ENCODE measurements around the gene CTBP2.
A peak's percentile ranks its signal among the peaks of the same experiment; 100 is the strongest.

DNA sequence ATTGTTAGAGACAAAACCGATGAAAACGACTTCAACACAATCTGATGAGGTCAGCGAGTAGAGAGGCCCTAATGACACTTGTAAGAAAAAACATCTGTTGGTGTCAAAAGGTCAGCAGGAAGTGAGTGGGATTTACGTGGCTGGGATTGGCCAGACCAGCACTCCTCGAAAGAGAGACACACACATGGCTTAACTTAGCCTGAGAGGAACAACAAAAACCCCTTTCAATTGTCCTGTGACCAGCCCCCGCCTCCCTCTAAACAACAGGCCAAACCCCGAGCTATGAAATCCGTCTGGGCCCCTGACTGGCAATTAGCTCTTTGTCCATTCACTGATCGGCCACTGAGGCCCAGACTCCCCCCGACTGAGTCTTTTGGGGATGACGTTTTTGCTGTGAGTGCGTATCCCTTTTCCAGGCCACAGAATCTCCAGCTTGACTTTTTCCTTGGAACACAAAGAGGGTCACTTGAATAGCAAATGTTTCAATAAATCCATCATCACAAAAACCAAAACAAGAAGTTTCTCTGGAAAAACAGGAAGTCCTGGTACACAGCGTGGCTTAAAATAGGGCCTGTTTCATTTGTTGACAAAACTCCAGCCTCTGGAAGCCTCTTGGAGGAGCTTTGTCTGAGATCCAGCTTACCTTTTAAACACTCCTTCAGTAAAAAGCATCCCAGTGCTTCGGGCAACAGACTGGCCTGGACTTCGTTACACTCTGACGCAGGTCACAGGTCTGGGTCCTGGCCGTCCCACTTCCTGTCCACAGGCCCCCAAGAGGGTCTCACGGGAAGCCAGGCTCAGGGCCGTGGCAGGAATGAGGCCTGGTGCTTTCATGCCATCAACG is 103.0 kb downstream of the CTBP2 start:
- TF ChIP-seq ADNP (CRISPR knock-in tag; IDR thresholded peaks at IDR 0.05) = no peak
- TF ChIP-seq HDAC2 (CRISPR knock-in tag; IDR thresholded peaks at IDR 0.05) = no peak
- no peak for TF ChIP-seq SRF (IDR thresholded peaks at IDR 0.05; ENCODE audit: low read depth, low read length)
- no peak for TF ChIP-seq FOSL1 (CRISPR knock-in tag; IDR thresholded peaks at IDR 0.05; ENCODE audit: borderline replicate concordance)
- TF ChIP-seq, protein P1, sequence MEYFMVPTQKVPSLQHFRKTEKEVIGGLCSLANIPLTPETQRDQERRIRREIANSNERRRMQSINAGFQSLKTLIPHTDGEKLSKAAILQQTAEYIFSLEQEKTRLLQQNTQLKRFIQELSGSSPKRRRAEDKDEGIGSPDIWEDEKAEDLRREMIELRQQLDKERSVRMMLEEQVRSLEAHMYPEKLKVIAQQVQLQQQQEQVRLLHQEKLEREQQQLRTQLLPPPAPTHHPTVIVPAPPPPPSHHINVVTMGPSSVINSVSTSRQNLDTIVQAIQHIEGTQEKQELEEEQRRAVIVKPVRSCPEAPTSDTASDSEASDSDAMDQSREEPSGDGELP (IDR thresholded peaks at IDR 0.05; ENCODE audit: borderline replicate concordance, low read depth) = no peak
- TF ChIP-seq, protein P2, sequence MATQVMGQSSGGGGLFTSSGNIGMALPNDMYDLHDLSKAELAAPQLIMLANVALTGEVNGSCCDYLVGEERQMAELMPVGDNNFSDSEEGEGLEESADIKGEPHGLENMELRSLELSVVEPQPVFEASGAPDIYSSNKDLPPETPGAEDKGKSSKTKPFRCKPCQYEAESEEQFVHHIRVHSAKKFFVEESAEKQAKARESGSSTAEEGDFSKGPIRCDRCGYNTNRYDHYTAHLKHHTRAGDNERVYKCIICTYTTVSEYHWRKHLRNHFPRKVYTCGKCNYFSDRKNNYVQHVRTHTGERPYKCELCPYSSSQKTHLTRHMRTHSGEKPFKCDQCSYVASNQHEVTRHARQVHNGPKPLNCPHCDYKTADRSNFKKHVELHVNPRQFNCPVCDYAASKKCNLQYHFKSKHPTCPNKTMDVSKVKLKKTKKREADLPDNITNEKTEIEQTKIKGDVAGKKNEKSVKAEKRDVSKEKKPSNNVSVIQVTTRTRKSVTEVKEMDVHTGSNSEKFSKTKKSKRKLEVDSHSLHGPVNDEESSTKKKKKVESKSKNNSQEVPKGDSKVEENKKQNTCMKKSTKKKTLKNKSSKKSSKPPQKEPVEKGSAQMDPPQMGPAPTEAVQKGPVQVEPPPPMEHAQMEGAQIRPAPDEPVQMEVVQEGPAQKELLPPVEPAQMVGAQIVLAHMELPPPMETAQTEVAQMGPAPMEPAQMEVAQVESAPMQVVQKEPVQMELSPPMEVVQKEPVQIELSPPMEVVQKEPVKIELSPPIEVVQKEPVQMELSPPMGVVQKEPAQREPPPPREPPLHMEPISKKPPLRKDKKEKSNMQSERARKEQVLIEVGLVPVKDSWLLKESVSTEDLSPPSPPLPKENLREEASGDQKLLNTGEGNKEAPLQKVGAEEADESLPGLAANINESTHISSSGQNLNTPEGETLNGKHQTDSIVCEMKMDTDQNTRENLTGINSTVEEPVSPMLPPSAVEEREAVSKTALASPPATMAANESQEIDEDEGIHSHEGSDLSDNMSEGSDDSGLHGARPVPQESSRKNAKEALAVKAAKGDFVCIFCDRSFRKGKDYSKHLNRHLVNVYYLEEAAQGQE (IDR thresholded peaks at IDR 0.05; ENCODE audit: borderline replicate concordance in 1 of 2, low read depth in 1 of 2, low read length in 2 of 2) = no peak
- TF ChIP-seq, protein P3, sequence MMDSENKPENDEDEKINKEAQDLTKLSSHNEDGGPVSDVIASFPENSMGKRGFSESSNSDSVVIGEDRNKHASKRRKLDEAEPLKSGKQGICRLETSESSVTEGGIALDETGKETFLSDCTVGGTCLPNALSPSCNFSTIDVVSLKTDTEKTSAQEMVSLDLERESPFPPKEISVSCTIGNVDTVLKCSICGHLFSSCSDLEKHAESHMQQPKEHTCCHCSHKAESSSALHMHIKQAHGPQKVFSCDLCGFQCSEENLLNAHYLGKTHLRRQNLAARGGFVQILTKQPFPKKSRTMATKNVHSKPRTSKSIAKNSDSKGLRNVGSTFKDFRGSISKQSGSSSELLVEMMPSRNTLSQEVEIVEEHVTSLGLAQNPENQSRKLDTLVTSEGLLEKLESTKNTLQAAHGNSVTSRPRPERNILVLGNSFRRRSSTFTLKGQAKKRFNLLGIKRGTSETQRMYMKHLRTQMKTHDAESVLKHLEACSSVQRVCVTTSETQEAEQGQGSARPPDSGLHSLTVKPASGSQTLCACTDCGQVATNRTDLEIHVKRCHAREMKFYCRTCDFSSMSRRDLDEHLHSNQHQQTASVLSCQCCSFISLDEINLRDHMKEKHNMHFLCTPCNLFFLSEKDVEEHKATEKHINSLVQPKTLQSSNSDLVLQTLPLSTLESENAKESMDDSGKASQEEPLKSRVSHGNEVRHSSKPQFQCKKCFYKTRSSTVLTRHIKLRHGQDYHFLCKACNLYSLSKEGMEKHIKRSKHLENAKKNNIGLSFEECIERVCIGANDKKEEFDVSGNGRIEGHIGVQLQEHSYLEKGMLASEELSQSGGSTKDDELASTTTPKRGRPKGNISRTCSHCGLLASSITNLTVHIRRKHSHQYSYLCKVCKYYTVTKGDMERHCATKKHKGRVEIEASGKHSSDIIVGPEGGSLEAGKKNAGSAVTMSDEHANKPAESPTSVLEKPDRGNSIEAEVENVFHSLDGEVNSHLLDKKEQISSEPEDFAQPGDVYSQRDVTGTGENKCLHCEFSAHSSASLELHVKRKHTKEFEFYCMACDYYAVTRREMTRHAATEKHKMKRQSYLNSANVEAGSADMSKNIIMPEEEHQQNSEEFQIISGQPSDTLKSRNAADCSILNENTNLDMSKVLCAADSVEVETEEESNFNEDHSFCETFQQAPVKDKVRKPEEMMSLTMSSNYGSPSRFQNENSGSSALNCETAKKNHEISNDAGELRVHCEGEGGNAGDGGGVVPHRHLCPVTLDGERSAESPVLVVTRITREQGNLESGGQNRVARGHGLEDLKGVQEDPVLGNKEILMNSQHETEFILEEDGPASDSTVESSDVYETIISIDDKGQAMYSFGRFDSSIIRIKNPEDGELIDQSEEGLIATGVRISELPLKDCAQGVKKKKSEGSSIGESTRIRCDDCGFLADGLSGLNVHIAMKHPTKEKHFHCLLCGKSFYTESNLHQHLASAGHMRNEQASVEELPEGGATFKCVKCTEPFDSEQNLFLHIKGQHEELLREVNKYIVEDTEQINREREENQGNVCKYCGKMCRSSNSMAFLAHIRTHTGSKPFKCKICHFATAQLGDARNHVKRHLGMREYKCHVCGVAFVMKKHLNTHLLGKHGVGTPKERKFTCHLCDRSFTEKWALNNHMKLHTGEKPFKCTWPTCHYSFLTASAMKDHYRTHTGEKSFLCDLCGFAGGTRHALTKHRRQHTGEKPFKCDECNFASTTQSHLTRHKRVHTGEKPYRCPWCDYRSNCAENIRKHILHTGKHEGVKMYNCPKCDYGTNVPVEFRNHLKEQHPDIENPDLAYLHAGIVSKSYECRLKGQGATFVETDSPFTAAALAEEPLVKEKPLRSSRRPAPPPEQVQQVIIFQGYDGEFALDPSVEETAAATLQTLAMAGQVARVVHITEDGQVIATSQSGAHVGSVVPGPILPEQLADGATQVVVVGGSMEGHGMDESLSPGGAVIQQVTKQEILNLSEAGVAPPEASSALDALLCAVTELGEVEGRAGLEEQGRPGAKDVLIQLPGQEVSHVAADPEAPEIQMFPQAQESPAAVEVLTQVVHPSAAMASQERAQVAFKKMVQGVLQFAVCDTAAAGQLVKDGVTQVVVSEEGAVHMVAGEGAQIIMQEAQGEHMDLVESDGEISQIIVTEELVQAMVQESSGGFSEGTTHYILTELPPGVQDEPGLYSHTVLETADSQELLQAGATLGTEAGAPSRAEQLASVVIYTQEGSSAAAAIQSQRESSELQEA (CRISPR knock-in tag; IDR thresholded peaks at IDR 0.05; ENCODE audit: not compliant biosample characterization) = no peak
- TF ChIP-seq EP300 (IDR thresholded peaks at IDR 0.05; ENCODE audit: low read depth in 2 of 2, low read length in 2 of 2) = no peak
- no peak for TF ChIP-seq EP300 (CRISPR knock-in tag; IDR thresholded peaks at IDR 0.05; ENCODE audit: borderline replicate concordance)
- no peak for TF ChIP-seq SOX6 (IDR thresholded peaks at IDR 0.05)
- no peak for TF ChIP-seq SOX6 (CRISPR knock-in tag; IDR thresholded peaks at IDR 0.05)
- TF ChIP-seq THYN1 (CRISPR knock-in tag; IDR thresholded peaks at IDR 0.05; ENCODE audit: borderline replicate concordance, low read depth) = no peak
- TF ChIP-seq, protein P4, sequence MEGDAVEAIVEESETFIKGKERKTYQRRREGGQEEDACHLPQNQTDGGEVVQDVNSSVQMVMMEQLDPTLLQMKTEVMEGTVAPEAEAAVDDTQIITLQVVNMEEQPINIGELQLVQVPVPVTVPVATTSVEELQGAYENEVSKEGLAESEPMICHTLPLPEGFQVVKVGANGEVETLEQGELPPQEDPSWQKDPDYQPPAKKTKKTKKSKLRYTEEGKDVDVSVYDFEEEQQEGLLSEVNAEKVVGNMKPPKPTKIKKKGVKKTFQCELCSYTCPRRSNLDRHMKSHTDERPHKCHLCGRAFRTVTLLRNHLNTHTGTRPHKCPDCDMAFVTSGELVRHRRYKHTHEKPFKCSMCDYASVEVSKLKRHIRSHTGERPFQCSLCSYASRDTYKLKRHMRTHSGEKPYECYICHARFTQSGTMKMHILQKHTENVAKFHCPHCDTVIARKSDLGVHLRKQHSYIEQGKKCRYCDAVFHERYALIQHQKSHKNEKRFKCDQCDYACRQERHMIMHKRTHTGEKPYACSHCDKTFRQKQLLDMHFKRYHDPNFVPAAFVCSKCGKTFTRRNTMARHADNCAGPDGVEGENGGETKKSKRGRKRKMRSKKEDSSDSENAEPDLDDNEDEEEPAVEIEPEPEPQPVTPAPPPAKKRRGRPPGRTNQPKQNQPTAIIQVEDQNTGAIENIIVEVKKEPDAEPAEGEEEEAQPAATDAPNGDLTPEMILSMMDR (CRISPR knock-in tag; IDR thresholded peaks at IDR 0.05) = no peak
- 0 out of 2 replicates have a peak, but pooled peaks have one; percentile 6 for TF ChIP-seq MAFF (IDR thresholded peaks at IDR 0.05; ENCODE audit: low read depth, low read length)

Measured in HepG2 (cell line).